Common myeloid progenitor, CD34-positive (primary cell): ENCODE data around the gene DYNC1I1.

Experiments used
- CTCF ChIA-PET: fragments of 350-600 bp; sonication (Branson Sonifier 250); formaldehyde crosslinking; loops from one replicate; lab custom pipeline; 2021; ENCODE audit warnings: antibody characterized with exemption; lab: Charles Lee
- POLR2A ChIA-PET: fragments of 350-600 bp; sonication (Branson Sonifier 250); formaldehyde crosslinking; loops from one replicate; lab custom pipeline; 2021; ENCODE audit warnings: antibody characterized with exemption; lab: Charles Lee
- DNase-seq, 3 donors: peaks; one replicate each; pipeline versions ENCODE4 v3.0.0 to v3.0.0-alpha.2; 2013
- H3K27ac ChIP-seq, 2 experiments: 1 replicate in 1 of 2; 2 replicates in 1 of 2; pipeline ENCODE4 v1.7.0; 2013; ENCODE audit warnings: inconsistent platforms in 2 of 2, low read length in 2 of 2, mild to moderate bottlenecking in 2 of 2, low read depth in 1 of 2, moderate library complexity in 1 of 2; ENCODE audit not compliant: severe bottlenecking in 2 of 2, insufficient read depth in 1 of 2, poor library complexity in 1 of 2
- H3K27me3 ChIP-seq, 5 experiments: replicated peaks in 2 of 5; 1 replicate in 3 of 5; 2 replicates in 2 of 5; pipeline versions ENCODE4 v1.6.1 to v1.7.0; 2013; ENCODE audit warnings: low read length in 4 of 5, mild to moderate bottlenecking in 2 of 5, moderate library complexity in 2 of 5, inconsistent platforms in 1 of 5; ENCODE audit not compliant: insufficient read depth in 5 of 5, control insufficient read depth in 4 of 5
- H3K36me3 ChIP-seq, 4 experiments: 1 replicate in 2 of 4; 2 replicates in 2 of 4; pipeline versions ENCODE4 v1.6.1 to v1.7.0; 2013; ENCODE audit warnings: low read length in 3 of 4, control low read depth in 1 of 4, mild to moderate bottlenecking in 1 of 4; ENCODE audit not compliant: control insufficient read depth in 4 of 4, insufficient read depth in 4 of 4
- H3K4me1 ChIP-seq, 4 experiments: 1 replicate in 3 of 4; 2 replicates in 1 of 4; pipeline versions ENCODE4 v1.6.1 to v1.7.1; 2013; ENCODE audit warnings: low read length in 3 of 4, mild to moderate bottlenecking in 3 of 4, control low read depth in 1 of 4, inconsistent platforms in 1 of 4, moderate library complexity in 1 of 4; ENCODE audit not compliant: control insufficient read depth in 4 of 4, insufficient read depth in 4 of 4; ENCODE audit errors: control extremely low read depth in 1 of 4
- H3K4me3 ChIP-seq, 7 experiments: 1 replicate in 4 of 7; 2 replicates in 3 of 7; pipeline versions ENCODE4 v1.5.1 to v1.7.0; 2013; ENCODE audit warnings: mild to moderate bottlenecking in 7 of 7, low read length in 6 of 7, moderate library complexity in 6 of 7, inconsistent platforms in 2 of 7, low read depth in 2 of 7, control low read depth in 1 of 7; ENCODE audit not compliant: insufficient read depth in 4 of 7, control insufficient read depth in 1 of 7; ENCODE audit errors: extremely low read depth in 1 of 7
- H3K9me3 ChIP-seq, 5 experiments: 1 replicate in 4 of 5; 2 replicates in 1 of 5; pipeline versions ENCODE4 v1.6.1 to v1.7.1; 2013; ENCODE audit warnings: low read length in 4 of 5, mild to moderate bottlenecking in 2 of 5, inconsistent platforms in 1 of 5, low read depth in 1 of 5, moderate library complexity in 1 of 5; ENCODE audit not compliant: control insufficient read depth in 4 of 5, insufficient read depth in 2 of 5; ENCODE audit errors: control extremely low read depth in 1 of 5
- WGBS: methylation state at CpG from one replicate; pipeline ENCODE4 v1.1.5; 2013; ENCODE audit not compliant: insufficient coverage; 5-methylcytosine and 5-hydroxymethylcytosine counted together

Gene DYNC1I1

DNA sequence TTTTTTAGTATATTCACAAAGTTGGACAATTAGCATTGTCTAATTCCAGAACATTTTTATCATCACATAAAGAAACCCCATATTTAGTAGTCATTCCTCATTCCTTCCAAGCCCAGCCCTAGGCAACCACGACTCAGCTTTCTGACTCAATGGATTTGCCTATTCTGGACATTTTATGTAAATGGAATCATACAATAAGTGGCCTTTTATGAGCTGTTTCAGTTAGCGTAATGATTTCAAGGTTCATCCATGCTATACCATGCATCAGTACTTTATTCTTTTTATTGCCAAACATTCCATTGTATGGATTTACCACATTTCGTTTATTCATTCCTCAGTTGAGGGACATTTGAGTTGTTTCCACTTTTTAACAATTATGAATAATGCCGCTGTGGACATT, 249.2 kb downstream of the DYNC1I1 start:
- Histone ChIP-seq H3K4me1 (no peaks in the 10 kb centered on the region), H3K9me3 (no peaks in the 10 kb centered on the region), H3K27me3 (no peaks in the 10 kb centered on the region), H3K4me3 (no peak overlapping the region), H3K27ac (no peak overlapping the region), H3K36me3 (no peaks in the 10 kb centered on the region)
- ChIA-PET POLR2A (no interaction called here), CTCF (no interaction called here)
- WGBS = no CpG with 5 or more reads among the region's 4 CpGs
- no peak for DNase-seq

DNA sequence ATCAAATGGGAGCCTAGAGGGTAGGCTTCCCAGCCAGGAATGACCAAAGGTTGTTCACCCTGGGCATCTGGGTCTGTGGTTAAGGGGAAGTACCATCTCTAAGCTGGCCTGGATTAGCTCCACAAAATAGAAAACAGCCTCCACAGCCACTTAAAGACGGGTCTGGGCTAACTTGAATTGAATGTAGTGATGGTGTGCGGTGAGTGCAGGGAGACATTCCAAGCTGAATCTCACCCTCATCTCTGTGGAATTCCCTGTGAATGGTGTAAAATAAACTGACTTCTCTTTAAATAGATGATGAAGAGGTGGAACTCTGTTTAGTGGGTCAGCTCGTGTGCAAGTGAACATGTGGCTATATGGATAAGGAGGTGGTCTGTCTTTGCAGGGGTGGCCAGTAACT, 251.0 kb downstream of the DYNC1I1 start:
- ChIA-PET POLR2A (no interaction called here), CTCF (no interaction called here)
- H3K36me3 ChIP-seq = no peaks in the 10 kb centered on the region
- DNase-seq = no peak
- no peak overlapping the region for H3K4me3 ChIP-seq
- 74% methylated on average over 2 of the region's 3 CpGs for WGBS
- no peak overlapping the region for H3K27ac ChIP-seq
- no peaks in the 10 kb centered on the region for H3K9me3 ChIP-seq
- no peaks in the 10 kb centered on the region for H3K27me3 ChIP-seq
- no peaks in the 10 kb centered on the region for H3K4me1 ChIP-seq

DNA sequence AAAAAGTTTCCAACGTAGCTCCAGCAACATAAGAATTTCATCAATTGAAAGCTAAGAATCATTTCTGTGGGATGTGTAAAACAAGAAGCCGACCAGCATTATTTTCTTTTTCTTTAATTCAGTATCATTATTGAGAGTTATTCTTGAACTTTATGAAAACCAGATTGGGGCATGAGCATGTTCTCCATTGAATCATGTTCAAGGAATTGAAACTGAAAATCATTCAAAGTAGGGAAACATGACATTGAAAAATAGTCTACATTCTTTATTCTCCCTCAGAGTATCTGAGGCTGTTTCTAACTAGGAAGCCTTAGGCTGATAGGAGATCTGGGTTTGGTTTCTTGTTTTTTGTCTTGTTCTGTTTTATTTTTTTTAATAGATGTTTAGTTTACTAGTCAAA, 253.7 kb downstream of the DYNC1I1 start:
- no peaks in the 10 kb centered on the region for H3K9me3 ChIP-seq
- WGBS = no CpG with 5 or more reads among the region's 2 CpGs
- H3K27me3 ChIP-seq = no peaks in the 10 kb centered on the region
- no peak overlapping the region for H3K4me3 ChIP-seq
- H3K36me3 ChIP-seq = no peaks in the 10 kb centered on the region
- CTCF ChIA-PET = no interaction called here
- no peak overlapping the region for H3K27ac ChIP-seq
- POLR2A ChIA-PET = no interaction called here
- DNase-seq = no peak
- no peaks in the 10 kb centered on the region for H3K4me1 ChIP-seq

DNA sequence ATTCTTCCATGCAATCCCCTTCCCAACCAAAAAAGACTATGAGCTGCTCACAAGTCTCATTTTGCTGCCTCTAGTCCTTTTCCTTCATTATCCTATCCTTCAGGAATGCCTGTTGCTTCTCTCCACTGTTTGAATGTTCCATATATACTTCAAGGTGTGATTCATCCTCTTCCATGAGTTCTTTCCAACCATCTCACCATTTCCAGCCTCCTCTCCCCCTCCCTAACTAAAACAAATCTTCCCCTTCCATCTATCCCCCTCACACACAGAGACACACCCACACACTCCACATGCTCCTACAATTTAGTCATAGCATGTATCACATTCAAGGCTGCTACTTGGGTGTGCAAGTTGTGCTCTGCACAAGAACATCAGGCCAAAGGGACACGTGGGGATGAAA, 254.3 kb downstream of the DYNC1I1 start:
- ChIA-PET POLR2A (no interaction called here), CTCF (no interaction called here)
- WGBS = 70% methylated on average over 1 of the region's 1 CpG

DNA sequence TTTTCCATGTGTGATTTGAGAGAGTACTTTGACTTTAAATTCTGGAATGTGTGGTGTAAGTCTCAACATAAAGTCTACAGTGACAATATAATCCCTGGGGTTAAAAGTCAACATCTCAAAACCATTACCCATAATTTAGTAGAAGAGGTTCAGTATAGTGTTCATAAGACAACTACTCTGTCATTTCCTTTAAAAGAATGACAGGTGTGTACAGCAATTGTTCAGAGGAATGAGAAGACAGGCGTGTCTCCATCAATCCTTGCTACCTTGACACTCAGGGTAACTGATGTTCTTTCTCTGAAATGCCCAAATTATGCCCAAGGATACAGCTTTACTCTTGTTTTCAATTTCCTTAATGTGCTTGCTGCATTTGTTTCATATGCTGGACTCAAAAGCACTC, 256.4 kb downstream of the DYNC1I1 start:
- POLR2A ChIA-PET = no interaction called here
- DNase-seq = no peak
- Histone ChIP-seq H3K27ac (no peak overlapping the region), H3K9me3 (no peaks in the 10 kb centered on the region), H3K27me3 (no peaks in the 10 kb centered on the region), H3K36me3 (no peaks in the 10 kb centered on the region), H3K4me3 (no peak overlapping the region), H3K4me1 (no peaks in the 10 kb centered on the region)
- CTCF ChIA-PET = interaction anchor here (1.3 kb wide), 1 partner anchor 10 kb away, joined by 4 read pairs; no protein-coding TSS in a partner anchor
- 100% methylated on average over 1 of the region's 1 CpG for WGBS

More for the DNA sequence above, 254.3 kb downstream of the DYNC1I1 start:
- H3K36me3 ChIP-seq = no peaks in the 10 kb centered on the region
- no peak overlapping the region for H3K27ac ChIP-seq
- H3K9me3 ChIP-seq = no peaks in the 10 kb centered on the region
- H3K4me1 ChIP-seq = no peaks in the 10 kb centered on the region
- DNase-seq = no peak
- H3K27me3 ChIP-seq = no peaks in the 10 kb centered on the region
- no peak overlapping the region for H3K4me3 ChIP-seq

DNA sequence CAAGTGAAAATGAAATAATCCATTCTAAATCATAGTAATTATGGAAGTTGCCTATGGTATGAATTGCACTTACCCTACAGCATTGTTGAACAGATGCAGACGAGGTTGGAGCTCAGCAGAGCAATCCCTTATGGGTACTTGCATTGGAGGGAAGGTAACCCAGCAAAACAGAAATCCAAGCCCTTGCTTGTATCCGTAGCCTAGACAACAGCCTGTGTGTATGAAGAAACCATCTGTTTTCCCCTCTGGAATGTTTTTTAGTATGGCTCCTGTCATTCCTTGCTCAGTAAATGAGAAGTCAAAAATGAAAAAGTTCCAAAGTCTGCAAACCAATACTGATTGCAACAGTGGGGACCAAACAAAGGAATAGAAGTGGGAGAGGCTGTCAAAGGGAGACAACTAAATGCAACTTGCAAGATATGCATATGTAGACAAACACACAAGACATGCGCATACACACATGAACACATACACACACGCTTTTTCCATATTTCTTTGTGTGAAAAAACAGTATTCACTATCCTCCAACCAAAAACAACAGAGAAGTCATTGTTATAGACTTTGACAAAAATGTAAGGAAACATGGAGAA, 260.8 kb downstream of the DYNC1I1 start:
- Histone ChIP-seq H3K4me1 (no peaks in the 10 kb centered on the region), H3K27me3 (peaks cover 0 to 1% (median 0%) of the 10 kb centered on the region in 5 experiments), H3K4me3 (no peak overlapping the region), H3K9me3 (no peaks in the 10 kb centered on the region), H3K36me3 (no peaks in the 10 kb centered on the region), H3K27ac (no peak overlapping the region)
- POLR2A ChIA-PET = no interaction called here
- 97% methylated on average over 3 of the region's 4 CpGs for WGBS
- CTCF ChIA-PET = no interaction called here
- no peak for DNase-seq

DNA sequence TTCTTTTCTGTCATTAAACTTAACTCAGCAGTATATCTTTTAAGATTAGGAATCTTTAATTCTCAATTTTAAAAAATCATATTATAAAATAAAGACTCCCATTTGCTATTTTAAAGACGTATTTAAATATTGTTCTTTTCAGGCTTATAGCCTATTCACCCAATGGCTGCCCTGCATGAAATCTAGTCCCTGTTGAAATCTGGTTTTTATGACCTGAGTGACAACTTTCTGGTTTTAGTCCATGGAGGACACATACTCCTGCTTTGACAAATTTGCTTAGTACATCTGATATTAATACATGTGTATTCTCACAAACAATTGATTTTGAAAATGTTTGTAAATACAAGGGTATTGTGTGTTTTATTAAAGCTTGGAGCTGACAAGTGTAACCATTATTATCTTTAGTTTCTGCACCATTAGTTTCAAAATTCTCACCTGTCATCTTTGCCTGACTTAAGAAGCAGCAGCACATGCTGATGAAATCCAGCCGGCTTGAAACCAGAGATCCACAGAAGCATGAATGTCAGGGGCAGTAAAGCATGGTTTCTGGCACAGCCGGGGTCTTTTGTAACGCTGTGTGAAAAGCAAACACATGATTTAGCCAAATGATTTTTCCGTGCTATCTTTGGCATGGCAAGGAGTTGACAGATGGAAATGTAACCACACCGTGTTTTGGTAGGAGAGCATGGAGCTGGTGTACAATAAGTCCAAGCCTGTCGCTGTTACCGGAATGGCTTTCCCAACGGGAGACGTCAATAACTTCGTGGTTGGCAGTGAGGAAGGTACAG, 262.8 kb downstream of the DYNC1I1 start:
- 93% methylated on average over 10 of the region's 11 CpGs for WGBS
- no peaks in the 10 kb centered on the region for H3K4me1 ChIP-seq
- peaks cover 0 to 1% (median 0%) of the 10 kb centered on the region in 5 experiments for H3K27me3 ChIP-seq
- no peak overlapping the region for H3K27ac ChIP-seq
- CTCF ChIA-PET = no interaction called here
- H3K4me3 ChIP-seq = no peak overlapping the region
- no peaks in the 10 kb centered on the region for H3K9me3 ChIP-seq
- DNase-seq = no peak
- H3K36me3 ChIP-seq = no peaks in the 10 kb centered on the region
- POLR2A ChIA-PET = no interaction called here
